Keratinocyte (primary cell): ENCODE results near the gene AP5Z1. TPM values are rescaled to one million over a fixed set of nuclear protein-coding genes. Genes with fewer than 3 reads are reported as not detected.

ENCODE experiments used
- DNase-seq: peaks from one replicate; pipeline ENCODE4 v3.0.0-alpha.2; 2011; ENCODE audit warnings: low read depth, missing footprints, low spot score
- FAIRE-seq: peaks from 2 replicates; lab custom pipeline; 2011; peaks lifted over from hg19 to GRCh38; lab: Jason Lieb, UNC
- H2AFZ ChIP-seq: 2 replicates; pipeline ENCODE4 v1.6.0; 2012; ENCODE audit warnings: low read length, control low read depth, inconsistent platforms; ENCODE audit not compliant: control insufficient read depth
- H3K27ac ChIP-seq: 2 replicates; pipeline ENCODE4 v1.5.1; 2011; ENCODE audit warnings: low read length; ENCODE audit not compliant: control insufficient read depth, insufficient read depth
- H3K27me3 ChIP-seq: 3 replicates; pipeline ENCODE4 v1.6.0; 2011; ENCODE audit warnings: low read length; ENCODE audit not compliant: control insufficient read depth, insufficient read depth; ENCODE audit errors: extremely low read depth
- H3K36me3 ChIP-seq, 2 experiments: 2 replicates in 1 of 2; 3 replicates in 1 of 2; pipeline ENCODE4 v1.5.1; 2011; ENCODE audit warnings: low read length in 2 of 2, mild to moderate bottlenecking in 1 of 2; ENCODE audit not compliant: control insufficient read depth in 2 of 2, insufficient read depth in 2 of 2; ENCODE audit errors: extremely low read depth in 1 of 2
- H3K4me1 ChIP-seq: 3 replicates; pipeline ENCODE4 v1.5.1; 2011; ENCODE audit warnings: low read length; ENCODE audit not compliant: control insufficient read depth, insufficient read depth; ENCODE audit errors: extremely low read depth
- H3K4me2 ChIP-seq: 3 replicates; pipeline ENCODE4 v1.6.0; 2011; ENCODE audit warnings: low read depth, low read length; ENCODE audit not compliant: control insufficient read depth, insufficient read depth; ENCODE audit errors: extremely low read depth
- H3K4me3 ChIP-seq, 3 experiments: fragments of 200-600 bp in 1 of 3; sonication (generic) in 1 of 3; 2 replicates in 2 of 3; 3 replicates in 1 of 3; pipeline ENCODE4 v1.5.1; 2011 to 2016; ENCODE audit warnings: low read length in 3 of 3, mild to moderate bottlenecking in 3 of 3, control low read depth in 2 of 3, inconsistent platforms in 1 of 3, low read depth in 1 of 3, mixed read lengths in 1 of 3, mixed run types in 1 of 3, moderate library complexity in 1 of 3; ENCODE audit not compliant: control insufficient read depth in 2 of 3, insufficient read depth in 2 of 3; ENCODE audit errors: extremely low read depth in 1 of 3
- H3K79me2 ChIP-seq: 2 replicates; pipeline ENCODE4 v1.6.0; 2012; ENCODE audit warnings: low read length; ENCODE audit not compliant: control insufficient read depth, insufficient read depth
- H3K9ac ChIP-seq: 3 replicates; pipeline ENCODE4 v1.6.0; 2011; ENCODE audit warnings: low read length; ENCODE audit not compliant: control insufficient read depth, insufficient read depth; ENCODE audit errors: extremely low read depth
- H3K9me1 ChIP-seq: 3 replicates; pipeline ENCODE4 v1.6.0; 2011; ENCODE audit warnings: low read length; ENCODE audit not compliant: control insufficient read depth, insufficient read depth; ENCODE audit errors: extremely low read depth
- H3K9me3 ChIP-seq: 2 replicates; pipeline ENCODE4 v1.5.1; 2012; ENCODE audit warnings: low read depth, low read length; ENCODE audit not compliant: control insufficient read depth
- H4K20me1 ChIP-seq: 3 replicates; pipeline ENCODE4 v1.6.0; 2011; ENCODE audit warnings: low read length; ENCODE audit not compliant: control insufficient read depth, insufficient read depth; ENCODE audit errors: extremely low read depth
- EZH2 ChIP-seq: IDR thresholded peaks from one replicate; pipeline ENCODE4 v1.6.1; 2012; ENCODE audit warnings: inconsistent platforms, mild to moderate bottlenecking, low read length, moderate library complexity
- dilution Hi-C: fragments of 300-500 bp; cut with MboI; formaldehyde crosslinking; loops from one replicate; pipeline ENCODE4 v1.7.0; 2020; ENCODE audit warnings: low sequenced_read_pairs; ENCODE audit not compliant: extremely low pct_ligation_motif_present
- polyA plus RNA-seq, 5 experiments: library from polyadenylated mRNA; depleted of rRNA in 3 of 5; stranded (reverse) in 3 of 5; stranded (forward) in 1 of 5; unstranded in 1 of 5; fragments of >200 nt; gene quantifications; 1 replicate in 1 of 5; 2 replicates in 3 of 5; 3 replicates in 1 of 5; pipeline versions ENCODE4 v1.2.1 to v1.2.3, GENCODE V29; 2011 to 2012; ENCODE audit warnings: missing spikeins in 2 of 5, low read depth in 1 of 5, low replicate concordance in 1 of 5
- TF ChIP-seq, protein P1 (sequence below), 3 experiments: IDR thresholded peaks in 1 of 3; conservative IDR thresholded peaks in 1 of 3; optimal IDR thresholded peaks in 1 of 3; 2 replicates in 2 of 3; 3 replicates in 1 of 3; pipeline versions ENCODE3 to v1.5.1; 2011; ENCODE audit warnings: low read length in 3 of 3, mild to moderate bottlenecking in 3 of 3, moderate library complexity in 2 of 3, control low read depth in 1 of 3, inconsistent platforms in 1 of 3; ENCODE audit not compliant: insufficient read depth in 2 of 3; ENCODE audit errors: extremely low read depth in 1 of 3

Gene AP5Z1
- polyA plus RNA-seq, 1 donor (not counting 4 experiments of a cell fraction or from before 2014, with no cell fraction given) = 12.6 TPM

DNA sequence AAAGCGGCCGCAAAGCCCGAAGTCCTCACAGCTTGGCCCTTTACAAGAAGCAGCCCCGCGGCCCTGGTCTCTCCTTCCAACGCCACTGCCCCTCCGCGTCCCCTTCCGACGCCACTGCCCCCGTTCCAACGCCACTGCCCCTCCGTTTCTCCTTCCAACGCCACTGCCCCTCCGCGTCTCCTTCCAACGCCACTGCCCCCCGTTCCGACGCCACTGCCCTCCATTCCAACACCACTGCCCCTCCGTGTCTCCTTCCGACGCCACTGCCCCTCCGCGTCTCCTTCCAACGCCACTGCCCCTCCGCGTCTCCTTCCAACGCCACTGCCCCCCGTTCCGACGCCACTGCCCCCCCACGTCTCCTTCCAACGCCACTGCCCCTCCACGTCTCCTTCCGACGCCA, 33.1 kb downstream of the AP5Z1 start:
- Histone ChIP-seq H2AFZ (no peak overlapping the region), H3K9me3 (no peaks in the 10 kb centered on the region), H3K4me1 (no peaks in the 10 kb centered on the region), H3K9ac (no peak overlapping the region), H3K79me2 (no peaks in the 10 kb centered on the region), H3K36me3 (no peaks in the 10 kb centered on the region), H3K27me3 (peaks cover 30% of the 10 kb centered on the region), H4K20me1 (no peaks in the 10 kb centered on the region), H3K27ac (no peak overlapping the region), H3K4me3 (no peak overlapping the region), H3K9me1 (no peaks in the 10 kb centered on the region), H3K4me2 (no peak overlapping the region)
- FAIRE-seq (no peak), DNase-seq (no peak)
- dilution Hi-C loops = no loop called here
- TF ChIP-seq EZH2 = no peak
- TF ChIP-seq, protein P1, sequence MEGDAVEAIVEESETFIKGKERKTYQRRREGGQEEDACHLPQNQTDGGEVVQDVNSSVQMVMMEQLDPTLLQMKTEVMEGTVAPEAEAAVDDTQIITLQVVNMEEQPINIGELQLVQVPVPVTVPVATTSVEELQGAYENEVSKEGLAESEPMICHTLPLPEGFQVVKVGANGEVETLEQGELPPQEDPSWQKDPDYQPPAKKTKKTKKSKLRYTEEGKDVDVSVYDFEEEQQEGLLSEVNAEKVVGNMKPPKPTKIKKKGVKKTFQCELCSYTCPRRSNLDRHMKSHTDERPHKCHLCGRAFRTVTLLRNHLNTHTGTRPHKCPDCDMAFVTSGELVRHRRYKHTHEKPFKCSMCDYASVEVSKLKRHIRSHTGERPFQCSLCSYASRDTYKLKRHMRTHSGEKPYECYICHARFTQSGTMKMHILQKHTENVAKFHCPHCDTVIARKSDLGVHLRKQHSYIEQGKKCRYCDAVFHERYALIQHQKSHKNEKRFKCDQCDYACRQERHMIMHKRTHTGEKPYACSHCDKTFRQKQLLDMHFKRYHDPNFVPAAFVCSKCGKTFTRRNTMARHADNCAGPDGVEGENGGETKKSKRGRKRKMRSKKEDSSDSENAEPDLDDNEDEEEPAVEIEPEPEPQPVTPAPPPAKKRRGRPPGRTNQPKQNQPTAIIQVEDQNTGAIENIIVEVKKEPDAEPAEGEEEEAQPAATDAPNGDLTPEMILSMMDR (optimal IDR thresholded peaks at IDR 0.05 in 1 of 3, IDR thresholded peaks at IDR 0.05 in 1 of 3, conservative IDR thresholded peaks at IDR 0.05 in 1 of 3; ENCODE audit: extremely low read depth in 1 of 3, insufficient read depth in 2 of 3, low read length in 3 of 3) = no peak

GRCh38 chr7:4809091-4809591, 33.7 kb downstream of the AP5Z1 start:
- no peaks in the 10 kb centered on the region for H3K79me2 ChIP-seq
- H3K4me1 ChIP-seq = no peaks in the 10 kb centered on the region
- dilution Hi-C loops = no loop called here
- no peaks in the 10 kb centered on the region for H4K20me1 ChIP-seq
- H3K9me1 ChIP-seq = no peaks in the 10 kb centered on the region
- H3K9me3 ChIP-seq = no peaks in the 10 kb centered on the region
- peaks cover 30% of the 10 kb centered on the region for H3K27me3 ChIP-seq
- no peak overlapping the region for H3K4me2 ChIP-seq
- TF ChIP-seq, protein P1 (optimal IDR thresholded peaks at IDR 0.05 in 1 of 3, IDR thresholded peaks at IDR 0.05 in 1 of 3, conservative IDR thresholded peaks at IDR 0.05 in 1 of 3; ENCODE audit: extremely low read depth in 1 of 3, insufficient read depth in 2 of 3, low read length in 3 of 3) = no peak
- TF ChIP-seq EZH2 = no peak
- H3K27ac ChIP-seq = no peak overlapping the region
- H2AFZ ChIP-seq = no peak overlapping the region
- H3K4me3 ChIP-seq = no peak overlapping the region
- H3K36me3 ChIP-seq = no peaks in the 10 kb centered on the region
- H3K9ac ChIP-seq = no peak overlapping the region
- DNase-seq (no peak), FAIRE-seq (no peak)
